ENCODE measurements around the gene ZNF296. TPM values are rescaled to one million over a fixed set of nuclear protein-coding genes. Genes with fewer than 3 reads are reported as not detected.

The ZNF296 gene
- polyA plus RNA-seq, 3 donors, result 1.1 to 2.4 (median 2.1) TPM

DNA sequence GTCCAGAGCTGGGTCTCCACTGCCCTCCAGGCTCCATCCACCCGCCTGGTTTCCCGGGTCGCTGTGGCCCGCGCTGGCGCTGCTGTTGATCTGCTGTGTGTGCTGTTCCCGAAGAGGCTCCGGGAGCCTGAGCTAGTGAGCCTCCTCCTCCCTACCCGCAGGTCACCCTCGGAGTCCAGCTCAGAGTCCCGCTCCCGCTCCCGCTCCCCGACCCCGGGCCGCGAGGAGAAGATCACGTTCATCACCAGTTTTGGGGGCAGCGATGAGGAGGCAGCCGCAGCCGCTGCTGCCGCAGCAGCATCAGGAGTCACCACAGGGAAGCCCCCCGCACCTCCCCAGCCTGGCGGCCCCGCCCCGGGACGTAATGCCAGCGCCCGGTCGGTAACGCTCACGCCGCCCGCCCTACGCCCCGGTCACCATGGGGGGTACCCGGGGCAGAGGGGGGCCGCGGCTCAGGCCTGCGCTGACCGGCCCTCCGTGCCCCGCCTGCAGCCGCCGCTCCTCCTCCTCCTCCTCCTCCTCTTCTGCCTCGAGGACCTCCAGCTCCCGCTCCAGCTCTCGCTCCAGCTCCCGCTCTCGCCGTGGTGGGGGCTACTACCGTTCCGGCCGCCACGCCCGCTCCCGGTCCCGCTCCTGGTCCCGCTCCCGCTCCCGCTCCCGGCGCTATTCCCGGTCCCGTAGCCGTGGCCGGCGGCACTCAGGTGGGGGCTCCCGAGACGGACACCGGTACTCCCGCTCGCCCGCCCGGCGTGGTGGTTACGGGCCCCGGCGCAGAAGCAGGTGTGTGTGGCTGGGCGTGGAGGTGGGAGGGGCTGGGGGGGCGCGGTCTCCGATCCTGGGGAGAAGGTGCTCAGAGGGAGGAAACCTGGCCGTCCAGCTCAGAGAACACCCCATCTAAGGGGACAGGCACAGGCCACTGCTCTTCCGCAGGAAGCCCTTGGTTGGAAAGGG is 12.2 kb downstream of the ZNF296 start:
- DNase-seq, result no peak

DNA sequence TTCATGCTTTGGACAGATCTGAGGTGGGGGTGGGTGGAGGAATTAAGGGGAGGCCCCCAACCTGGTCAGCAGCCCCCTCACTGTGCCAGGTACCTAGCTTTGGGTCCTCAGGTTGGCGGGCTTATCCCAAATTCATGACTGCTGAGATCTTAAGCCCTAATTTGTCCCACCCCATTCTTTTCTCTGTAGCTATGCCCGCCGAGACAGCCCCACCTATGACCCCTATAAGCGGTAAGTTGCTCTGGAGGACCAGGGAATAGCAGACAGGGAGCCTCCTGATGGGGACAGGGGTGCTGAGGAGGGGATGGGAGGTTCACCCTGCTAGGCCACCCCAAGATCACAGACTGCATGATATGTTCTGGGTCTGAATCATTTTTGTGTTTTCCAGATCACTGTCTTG is 14.3 kb downstream of the ZNF296 start:
- no peak for DNase-seq

GRCh38 chr19:45059258-45059965 is 16.9 kb downstream of the ZNF296 start:
- no peak for DNase-seq

DNA sequence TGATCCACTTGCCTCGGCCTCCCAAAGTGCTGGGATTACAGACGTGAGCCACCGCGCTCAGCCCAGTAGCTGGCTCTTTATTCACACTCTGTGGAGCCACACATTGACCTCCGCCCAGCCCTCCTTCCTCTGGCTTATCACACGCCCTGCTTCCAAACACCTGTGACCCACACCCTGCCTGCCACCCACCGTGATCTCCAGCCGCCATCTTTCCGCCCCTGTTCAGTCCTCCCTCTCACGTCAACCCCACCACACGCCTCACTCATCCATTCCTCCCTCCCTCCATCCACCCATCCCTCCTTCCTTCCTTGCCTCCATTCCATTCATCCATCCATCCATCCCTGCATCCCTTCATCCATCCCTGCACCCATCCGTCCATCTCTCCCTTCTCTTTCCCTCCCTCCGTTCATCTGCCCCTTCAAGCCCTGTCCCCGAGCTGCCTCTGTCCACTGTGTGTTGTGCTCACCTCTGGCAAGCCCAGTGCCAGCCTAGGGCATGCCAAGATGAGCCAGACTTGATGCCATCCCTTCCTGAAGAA is 17.6 kb downstream of the ZNF296 start:
- DNase-seq, result no peak

GRCh38 chr19:45057444-45057843 is 18.8 kb downstream of the ZNF296 start:
- no peak for DNase-seq

DNA sequence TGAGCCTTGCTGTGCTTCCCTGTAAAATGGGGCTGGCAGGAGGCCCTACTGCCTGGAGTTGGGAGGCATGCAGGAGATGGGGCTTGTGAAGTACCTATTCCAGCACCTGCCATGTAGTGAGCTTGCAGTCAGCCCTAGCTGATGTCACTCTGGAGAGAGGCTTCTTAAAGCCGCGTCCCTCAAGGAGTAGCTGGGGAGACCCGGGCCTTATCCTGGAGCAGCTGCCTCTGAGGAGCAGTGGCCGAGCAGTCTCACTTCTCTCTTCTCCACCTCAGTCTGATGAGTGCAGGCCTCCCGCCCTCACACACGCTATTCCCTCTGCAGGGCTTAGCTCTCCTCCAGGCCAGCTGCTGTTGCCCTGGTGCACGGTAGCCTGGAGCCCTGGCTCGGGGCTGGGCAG is 19.4 kb downstream of the ZNF296 start:
- no peak for DNase-seq

DNA sequence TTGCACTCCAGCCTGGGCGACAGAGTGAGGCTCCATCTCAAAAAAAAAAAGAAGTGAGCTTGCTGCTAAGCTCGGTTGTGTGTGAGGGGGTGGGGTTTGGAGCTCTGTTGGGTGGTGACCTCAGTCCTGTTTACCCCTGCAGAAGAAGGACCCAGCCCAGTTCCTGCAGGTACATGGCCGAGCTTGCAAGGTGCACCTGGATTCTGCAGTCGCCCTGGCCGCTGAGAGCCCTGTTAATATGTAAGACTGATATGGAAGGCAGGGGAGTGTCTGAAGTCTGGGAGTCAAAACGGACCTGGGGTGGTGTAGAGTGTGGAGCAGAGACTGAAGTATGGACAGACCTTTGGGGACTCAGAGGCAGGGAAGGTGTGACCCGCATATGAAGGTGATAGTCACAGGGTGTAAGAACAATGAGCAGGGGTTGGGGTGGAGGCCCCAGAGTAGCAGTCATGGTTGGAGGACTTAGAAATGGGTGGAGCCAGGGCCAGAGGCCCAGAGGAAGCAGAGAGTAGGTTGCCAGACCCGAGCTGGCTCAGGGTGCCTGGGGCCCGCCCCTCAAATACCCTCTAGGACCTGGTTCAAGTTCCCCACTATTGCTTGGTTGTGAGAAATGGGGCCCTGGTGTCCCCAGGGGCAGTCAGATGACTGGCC is 24.2 kb downstream of the ZNF296 start:
- no peak for DNase-seq

DNA sequence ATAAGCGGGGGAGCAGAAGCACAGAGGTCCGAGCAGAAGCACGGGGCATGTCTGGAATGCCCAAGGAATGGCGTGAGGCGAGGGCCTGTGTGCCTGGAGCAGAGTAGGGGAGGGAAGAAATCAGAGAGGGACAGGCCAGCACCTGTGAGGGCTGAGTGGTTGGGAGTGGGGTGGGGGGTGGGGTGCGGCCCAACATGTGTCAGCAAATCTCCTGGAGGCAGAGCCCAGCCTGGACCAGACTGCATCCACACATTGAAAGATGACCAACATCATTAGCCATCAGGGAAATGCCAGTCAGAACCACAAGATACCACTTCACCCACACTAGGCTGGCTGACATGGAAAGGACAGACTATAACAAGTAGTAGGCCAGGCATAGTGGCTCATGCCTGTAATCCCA is 26.2 kb downstream of the ZNF296 start:
- no peak for DNase-seq

- DNase-seq, result no peak
Observed at GRCh38 chr19:45049073-45049736, 27.1 kb downstream of the ZNF296 start.

DNA sequence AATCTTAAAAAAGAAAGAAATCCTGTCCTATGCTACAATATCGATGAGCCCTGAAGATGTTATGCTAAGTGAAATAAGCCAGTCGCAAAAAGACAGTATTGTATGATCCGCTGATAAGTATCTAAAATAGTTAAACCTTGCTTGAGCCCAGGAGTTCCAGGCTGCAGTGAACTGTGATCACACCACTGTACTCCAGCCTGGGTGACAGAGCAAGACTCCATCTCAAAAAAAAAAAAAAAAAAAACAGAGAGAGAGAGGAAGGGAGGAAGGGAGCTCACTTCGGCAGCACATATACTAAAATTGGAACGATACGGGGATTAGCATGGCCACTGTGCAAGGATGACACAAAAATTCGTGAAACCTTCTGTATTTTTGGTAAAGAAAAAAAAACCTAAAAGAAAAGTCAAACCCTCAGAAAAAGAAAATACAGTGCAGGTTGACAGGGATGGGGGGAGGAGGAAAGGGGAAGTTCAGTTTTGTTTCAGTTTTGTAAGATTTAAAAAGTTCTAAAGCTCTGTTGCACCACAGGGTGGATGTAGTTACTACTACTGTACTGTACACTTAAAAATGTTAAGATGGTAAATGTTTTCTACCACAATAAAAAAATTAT is 29.0 kb downstream of the ZNF296 start:
- no peak for DNase-seq

DNA sequence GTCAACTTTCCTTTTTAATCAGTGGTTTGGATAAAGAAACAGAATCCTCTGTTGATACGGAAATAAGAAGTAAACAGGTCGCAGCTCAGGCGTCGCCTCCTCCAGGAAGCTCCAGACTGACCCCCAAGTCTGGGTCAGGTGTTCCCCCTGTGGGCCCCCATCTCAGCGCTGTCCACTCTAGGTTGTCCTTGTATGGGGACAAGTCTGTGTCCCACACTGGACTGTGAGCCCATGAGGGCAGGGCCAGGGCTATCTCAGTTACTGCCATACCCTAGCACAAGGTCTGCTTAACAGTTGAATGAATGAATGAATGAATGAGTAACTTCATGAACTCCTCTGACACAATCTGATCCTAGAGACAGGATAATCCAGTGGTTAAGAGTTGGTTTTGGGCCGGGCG is 29.9 kb downstream of the ZNF296 start:
- DNase-seq, result no peak

DNA sequence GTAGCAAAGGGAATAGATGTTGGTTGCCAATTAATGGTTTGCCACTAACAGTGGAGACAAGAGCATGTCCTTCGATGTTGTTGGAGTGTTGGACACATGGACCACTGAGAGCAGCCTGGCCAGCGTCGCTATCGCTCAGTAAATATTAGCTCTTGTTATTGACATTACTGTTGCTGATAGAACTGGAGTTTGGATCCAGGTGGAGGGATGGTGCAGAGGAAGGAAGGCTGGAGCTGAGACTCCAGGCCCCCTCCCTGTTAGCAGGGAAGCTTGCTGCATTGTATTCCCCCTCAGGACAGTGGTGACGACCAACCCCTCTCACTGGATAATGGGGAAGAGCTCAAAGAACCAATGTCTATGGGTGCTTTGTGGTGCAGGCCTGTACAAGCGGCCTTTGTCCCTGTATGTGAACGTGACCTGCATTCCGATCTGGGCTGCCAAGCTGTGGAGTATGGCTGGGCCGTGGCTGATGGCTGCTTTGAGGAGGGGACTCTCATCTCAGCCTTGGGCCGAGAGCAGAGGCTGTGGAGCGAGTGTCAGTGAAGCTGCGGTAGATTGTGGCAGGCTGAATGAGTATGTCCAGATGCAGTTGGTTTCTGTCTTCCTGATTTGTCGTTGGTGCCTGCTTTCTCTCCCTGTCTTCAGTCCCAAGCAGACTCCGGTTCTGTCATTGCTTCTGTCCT is 30.5 kb downstream of the ZNF296 start:
- no peak for DNase-seq

GRCh38 chr19:45041125-45041524 is 35.2 kb downstream of the ZNF296 start:
- no peak for DNase-seq

- no peak for DNase-seq
Observed at GRCh38 chr19:45040059-45040771, 36.1 kb downstream of the ZNF296 start.

- peak; percentile 92 for DNase-seq
Observed at GRCh38 chr19:45038931-45039893, 37.1 kb downstream of the ZNF296 start, which contains the start of gene CLASRP. TSS of gene CLASRP (plus strand) at chr19:45039045. CDS start at chr19:45040213, 1,168 bp downstream.

- DNase-seq, result no peak
Observed at GRCh38 chr19:45037393-45038169, 38.7 kb downstream of the ZNF296 start.

DNA sequence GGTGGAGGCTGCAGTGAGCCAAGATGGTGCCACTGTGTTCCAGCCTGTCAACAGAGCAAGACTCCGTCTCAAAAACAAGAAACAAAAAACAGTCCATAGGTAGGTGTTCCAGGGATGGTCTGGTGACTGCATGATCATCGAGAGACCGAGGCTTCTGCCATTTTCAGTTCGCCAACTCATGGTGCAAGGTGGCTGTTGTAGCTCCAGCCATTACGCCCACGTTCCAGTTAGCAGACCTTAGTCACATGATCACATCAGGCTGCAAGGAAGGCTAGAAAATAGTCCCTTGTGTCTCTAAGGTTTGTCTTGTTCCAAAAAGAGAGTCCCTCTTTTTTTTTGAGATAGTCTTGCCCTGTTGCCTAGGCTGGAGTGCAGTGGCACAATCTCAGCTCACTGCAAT is 40.5 kb downstream of the ZNF296 start:
- DNase-seq, result no peak

- DNase-seq, result no peak
Observed at GRCh38 chr19:45032421-45032820, 43.9 kb downstream of the ZNF296 start.
